DOHH2 (cell line): ENCODE data around the gene C6orf89.

Experiments used
- H3F3A ChIP-seq: fragments of 200-600 bp; sonication (generic), shearing (Covaris generic); 2 replicates; pipeline ENCODE4 v1.6.0; 2016; ENCODE audit warnings: antibody characterized with exemption, mild to moderate bottlenecking; ENCODE audit not compliant: control insufficient read depth, insufficient read depth
- H3K27ac ChIP-seq: fragments of 200-600 bp; sonication (generic); 2 replicates; pipeline ENCODE4 v1.5.1; 2014; ENCODE audit warnings: low read depth, mild to moderate bottlenecking, low read length, moderate library complexity
- H3K27me3 ChIP-seq: fragments of 200-600 bp; sonication (generic); 2 replicates; pipeline ENCODE4 v1.6.1; 2014; ENCODE audit warnings: mild to moderate bottlenecking, low read length, mixed read lengths; ENCODE audit not compliant: control insufficient read depth
- H3K36me3 ChIP-seq: fragments of 200-600 bp; sonication (generic); 2 replicates; pipeline ENCODE4 v1.6.1; 2014; ENCODE audit warnings: mild to moderate bottlenecking, low read length, moderate library complexity, mixed read lengths; ENCODE audit not compliant: control insufficient read depth
- H3K4me1 ChIP-seq: fragments of 200-600 bp; sonication (generic); 2 replicates; pipeline ENCODE4 v1.6.1; 2014; ENCODE audit warnings: mild to moderate bottlenecking, low read length, mixed read lengths; ENCODE audit not compliant: control insufficient read depth
- H3K4me2 ChIP-seq: fragments of 200-600 bp; sonication (generic); 2 replicates; pipeline ENCODE4 v1.6.0; 2014; ENCODE audit warnings: mild to moderate bottlenecking, low read length, moderate library complexity
- H3K4me3 ChIP-seq: fragments of 200-600 bp; sonication (generic); 2 replicates; pipeline ENCODE4 v1.5.1; 2014; ENCODE audit warnings: mild to moderate bottlenecking, low read length, mixed read lengths
- H3K79me2 ChIP-seq: fragments of 200-600 bp; sonication (generic); 2 replicates; pipeline ENCODE4 v1.6.1; 2014; ENCODE audit warnings: mild to moderate bottlenecking, low read length, mixed read lengths; ENCODE audit not compliant: control insufficient read depth
- H3K9me2 ChIP-seq: fragments of 200-600 bp; sonication (generic); replicated peaks from 2 replicates; pipeline ENCODE4 v1.6.1; 2014; ENCODE audit warnings: mild to moderate bottlenecking, low read length, mixed read lengths; ENCODE audit not compliant: control insufficient read depth
- H3K9me3 ChIP-seq: fragments of 200-600 bp; sonication (generic); 2 replicates; pipeline ENCODE4 v1.6.1; 2014; ENCODE audit warnings: antibody characterized with exemption, low read length, mixed read lengths; ENCODE audit not compliant: control insufficient read depth, insufficient read depth
- H4K20me1 ChIP-seq: fragments of 200-600 bp; sonication (generic); 2 replicates; pipeline ENCODE4 v1.6.0; 2014; ENCODE audit warnings: low read depth, mild to moderate bottlenecking, antibody characterized with exemption, low read length, moderate library complexity; ENCODE audit not compliant: control insufficient read depth, insufficient read depth
- EZH2phosphoT487 ChIP-seq: fragments of 200-600 bp; sonication (generic); IDR thresholded peaks from 2 replicates; pipeline ENCODE4 v1.6.1; 2017; ENCODE audit warnings: borderline replicate concordance, mild to moderate bottlenecking, antibody characterized with exemption, low read length, moderate library complexity, mixed read lengths
- TF ChIP-seq, protein P1 (sequence below): fragments of 200-600 bp; sonication (generic); IDR thresholded peaks from one replicate; pipeline ENCODE4 v1.5.1; 2014; ENCODE audit warnings: antibody characterized with exemption, mild to moderate bottlenecking, low read depth, low read length; ENCODE audit not compliant: poor library complexity, severe bottlenecking

C6orf89 gene

GRCh38 chr6:36976931-36977330, 91.2 kb downstream of the C6orf89 start:
- H3K79me2 ChIP-seq = peaks cover 31% of the 10 kb centered on the region
- no peaks in the 10 kb centered on the region for H3K4me1 ChIP-seq
- H3K9me3 ChIP-seq = no peaks in the 10 kb centered on the region
- 0 out of 2 replicates have a peak, but pooled peaks cover 3% of the 10 kb centered on the region for H3F3A ChIP-seq
- H3K4me2 ChIP-seq = no peak overlapping the region
- H3K9me2 ChIP-seq = no peaks in the 10 kb centered on the region
- no peak overlapping the region for H3K4me3 ChIP-seq
- no peaks in the 10 kb centered on the region for H3K27me3 ChIP-seq
- H3K27ac ChIP-seq = no peak overlapping the region
- H4K20me1 ChIP-seq = peaks cover 11% of the 10 kb centered on the region
- TF ChIP-seq, protein P1, sequence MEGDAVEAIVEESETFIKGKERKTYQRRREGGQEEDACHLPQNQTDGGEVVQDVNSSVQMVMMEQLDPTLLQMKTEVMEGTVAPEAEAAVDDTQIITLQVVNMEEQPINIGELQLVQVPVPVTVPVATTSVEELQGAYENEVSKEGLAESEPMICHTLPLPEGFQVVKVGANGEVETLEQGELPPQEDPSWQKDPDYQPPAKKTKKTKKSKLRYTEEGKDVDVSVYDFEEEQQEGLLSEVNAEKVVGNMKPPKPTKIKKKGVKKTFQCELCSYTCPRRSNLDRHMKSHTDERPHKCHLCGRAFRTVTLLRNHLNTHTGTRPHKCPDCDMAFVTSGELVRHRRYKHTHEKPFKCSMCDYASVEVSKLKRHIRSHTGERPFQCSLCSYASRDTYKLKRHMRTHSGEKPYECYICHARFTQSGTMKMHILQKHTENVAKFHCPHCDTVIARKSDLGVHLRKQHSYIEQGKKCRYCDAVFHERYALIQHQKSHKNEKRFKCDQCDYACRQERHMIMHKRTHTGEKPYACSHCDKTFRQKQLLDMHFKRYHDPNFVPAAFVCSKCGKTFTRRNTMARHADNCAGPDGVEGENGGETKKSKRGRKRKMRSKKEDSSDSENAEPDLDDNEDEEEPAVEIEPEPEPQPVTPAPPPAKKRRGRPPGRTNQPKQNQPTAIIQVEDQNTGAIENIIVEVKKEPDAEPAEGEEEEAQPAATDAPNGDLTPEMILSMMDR = no peak
- no peak for TF ChIP-seq EZH2phosphoT487
- H3K36me3 ChIP-seq = peaks cover 91% of the 10 kb centered on the region

GRCh38 chr6:36977470-36977941, 91.8 kb downstream of the C6orf89 start:
- Histone ChIP-seq H3F3A (0 out of 2 replicates have a peak, but pooled peaks cover 3% of the 10 kb centered on the region), H3K4me3 (no peak overlapping the region), H3K36me3 (peaks cover 86% of the 10 kb centered on the region), H3K27ac (no peak overlapping the region), H4K20me1 (peaks cover 11% of the 10 kb centered on the region), H3K9me2 (no peaks in the 10 kb centered on the region), H3K27me3 (no peaks in the 10 kb centered on the region), H3K9me3 (no peaks in the 10 kb centered on the region), H3K79me2 (peaks cover 36% of the 10 kb centered on the region), H3K4me2 (no peak overlapping the region), H3K4me1 (no peaks in the 10 kb centered on the region)
- TF ChIP-seq, protein P1 = peak; percentile 97
- TF ChIP-seq EZH2phosphoT487 = no peak
